Colonic mucosa (tissue), 4 donors: ENCODE data around the gene KLHL2. TPM values are rescaled to one million over a fixed set of nuclear protein-coding genes. Genes with fewer than 3 reads are reported as not detected.

Source experiments
- DNase-seq: peaks from one replicate; pipeline ENCODE4 v3.0.0-alpha.2; 2020
- H3K27ac ChIP-seq: fragments of 200-600 bp; one replicate; pipeline ENCODE4 v1.8.0; 2021
- H3K27me3 ChIP-seq: fragments of 200-600 bp; one replicate; pipeline ENCODE4 v1.8.0; 2021
- H3K36me3 ChIP-seq: fragments of 200-600 bp; one replicate; pipeline ENCODE4 v1.8.0; 2021
- H3K4me1 ChIP-seq: fragments of 200-600 bp; one replicate; pipeline ENCODE4 v1.8.0; 2021; ENCODE audit warnings: mild to moderate bottlenecking
- H3K4me3 ChIP-seq: fragments of 200-600 bp; one replicate; pipeline ENCODE4 v1.8.0; 2021
- H3K9ac ChIP-seq, 2 donors: one replicate each; pipeline ENCODE4 v1.7.0; 2013; ENCODE audit warnings: control low read depth in 2 of 2, low read depth in 2 of 2, low read length in 2 of 2
- H3K9me3 ChIP-seq: fragments of 200-600 bp; one replicate; pipeline ENCODE4 v1.8.0; 2021
- intact Hi-C: fragments of 100-400 bp; cut with DNase I; formaldehyde crosslinking; loops from one replicate; pipeline ENCODE4 v1.14.1; 2022
- total RNA-seq, 2 donors: library from RNA; stranded (reverse); fragmentation: NEBNext Ultra II Directional in 1 of 2; extraction: Animal tissue kit (Norgen Biotek cat#: 25700) in 1 of 2; gene quantifications; one replicate each; pipeline ENCODE4 v1.2.1, GENCODE V29; 2021
- TF ChIP-seq, protein P1 (sequence below): fragments of 200-600 bp; IDR thresholded peaks from one replicate; pipeline ENCODE4 v1.8.0; 2022; ENCODE audit warnings: antibody characterized with exemption, mild to moderate bottlenecking
- donor health status: healthy.
- donor health status: DM: no; HTN: no; CAD: no.
- donor health status: DM: no; HTN: no; CAD: no.

KLHL2 gene
- total RNA-seq, 2 donors from 2014 or later: 8.6 to 11.1 TPM

DNA sequence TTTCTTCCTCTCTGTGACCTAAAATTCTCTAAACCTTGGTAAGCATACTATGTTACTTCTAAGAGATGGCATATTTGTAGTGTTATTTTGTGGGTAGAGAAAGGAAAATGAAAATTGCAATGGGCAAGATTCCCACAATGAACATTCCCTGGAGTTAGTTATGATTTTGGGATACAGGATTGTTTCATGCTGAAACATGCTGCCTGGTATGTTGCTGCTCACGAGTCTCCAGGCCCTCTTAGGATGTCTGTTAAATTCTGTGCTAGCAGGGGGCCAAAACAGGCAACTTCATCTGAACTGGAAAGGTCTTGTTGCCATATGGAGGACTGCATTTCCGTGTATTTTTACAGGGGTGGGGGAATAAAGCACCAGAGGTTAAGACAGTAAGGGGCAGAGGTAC, 101.2 kb downstream of the KLHL2 start:
- H3K4me1 ChIP-seq: no peaks in the 10 kb centered on the region
- H3K4me3 ChIP-seq: no peak overlapping the region
- TF ChIP-seq, protein P1, sequence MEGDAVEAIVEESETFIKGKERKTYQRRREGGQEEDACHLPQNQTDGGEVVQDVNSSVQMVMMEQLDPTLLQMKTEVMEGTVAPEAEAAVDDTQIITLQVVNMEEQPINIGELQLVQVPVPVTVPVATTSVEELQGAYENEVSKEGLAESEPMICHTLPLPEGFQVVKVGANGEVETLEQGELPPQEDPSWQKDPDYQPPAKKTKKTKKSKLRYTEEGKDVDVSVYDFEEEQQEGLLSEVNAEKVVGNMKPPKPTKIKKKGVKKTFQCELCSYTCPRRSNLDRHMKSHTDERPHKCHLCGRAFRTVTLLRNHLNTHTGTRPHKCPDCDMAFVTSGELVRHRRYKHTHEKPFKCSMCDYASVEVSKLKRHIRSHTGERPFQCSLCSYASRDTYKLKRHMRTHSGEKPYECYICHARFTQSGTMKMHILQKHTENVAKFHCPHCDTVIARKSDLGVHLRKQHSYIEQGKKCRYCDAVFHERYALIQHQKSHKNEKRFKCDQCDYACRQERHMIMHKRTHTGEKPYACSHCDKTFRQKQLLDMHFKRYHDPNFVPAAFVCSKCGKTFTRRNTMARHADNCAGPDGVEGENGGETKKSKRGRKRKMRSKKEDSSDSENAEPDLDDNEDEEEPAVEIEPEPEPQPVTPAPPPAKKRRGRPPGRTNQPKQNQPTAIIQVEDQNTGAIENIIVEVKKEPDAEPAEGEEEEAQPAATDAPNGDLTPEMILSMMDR: no peak
- H3K9ac ChIP-seq: no peak overlapping the region
- no peaks in the 10 kb centered on the region for H3K36me3 ChIP-seq
- no peaks in the 10 kb centered on the region for H3K27me3 ChIP-seq
- H3K9me3 ChIP-seq: no peaks in the 10 kb centered on the region
- DNase-seq: no peak
- intact Hi-C loops: no loop called here
- H3K27ac ChIP-seq: no peak overlapping the region

DNA sequence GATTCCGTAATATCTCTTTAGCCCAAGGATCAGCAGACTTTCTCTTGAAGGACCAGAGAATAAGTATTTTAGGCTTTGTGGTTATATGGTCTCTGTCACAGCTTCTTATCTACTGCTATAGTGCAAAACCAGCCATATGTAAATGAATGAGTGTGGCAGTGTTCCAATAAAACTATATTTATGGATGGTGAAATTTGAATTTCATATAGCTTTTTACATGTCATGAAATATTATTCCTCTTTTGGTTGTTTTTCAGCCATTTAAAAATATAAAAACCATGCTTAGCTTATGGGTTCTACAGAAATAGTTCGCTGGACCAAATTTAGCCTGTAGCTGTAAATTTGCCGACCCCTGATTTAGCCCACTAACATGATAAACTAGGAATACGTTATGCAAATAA, 102.1 kb downstream of the KLHL2 start:
- TF ChIP-seq, protein P1: no peak
- Histone ChIP-seq H3K27ac (no peak overlapping the region), H3K4me3 (no peak overlapping the region), H3K9ac (no peak overlapping the region), H3K9me3 (no peaks in the 10 kb centered on the region), H3K4me1 (no peaks in the 10 kb centered on the region), H3K27me3 (no peaks in the 10 kb centered on the region), H3K36me3 (no peaks in the 10 kb centered on the region)
- no peak for DNase-seq
- intact Hi-C loops: no loop called here

DNA sequence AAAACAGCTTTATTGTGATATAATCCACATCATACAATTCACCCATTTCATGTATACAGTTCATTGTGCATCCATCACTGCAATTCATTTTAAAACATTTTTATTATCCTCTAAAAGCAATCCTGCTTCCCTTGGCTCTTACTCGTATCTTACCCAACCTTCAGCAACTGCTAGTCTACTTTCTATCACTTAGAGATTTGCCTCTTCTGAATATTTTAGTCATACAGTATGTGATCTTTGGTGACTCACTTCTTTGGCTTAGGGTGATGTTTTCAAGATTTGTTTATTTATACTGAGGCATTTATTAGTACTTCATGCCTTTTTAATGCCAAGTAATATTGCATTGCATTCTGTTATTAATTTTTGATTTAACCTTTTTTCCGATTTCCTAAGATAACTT, 105.1 kb downstream of the KLHL2 start:
- Histone ChIP-seq H3K9me3 (no peaks in the 10 kb centered on the region), H3K9ac (no peak overlapping the region), H3K4me3 (no peak overlapping the region), H3K36me3 (no peaks in the 10 kb centered on the region), H3K27me3 (no peaks in the 10 kb centered on the region), H3K27ac (no peak overlapping the region), H3K4me1 (no peaks in the 10 kb centered on the region)
- intact Hi-C loops: no loop called here
- DNase-seq: no peak
- TF ChIP-seq, protein P1: no peak

DNA sequence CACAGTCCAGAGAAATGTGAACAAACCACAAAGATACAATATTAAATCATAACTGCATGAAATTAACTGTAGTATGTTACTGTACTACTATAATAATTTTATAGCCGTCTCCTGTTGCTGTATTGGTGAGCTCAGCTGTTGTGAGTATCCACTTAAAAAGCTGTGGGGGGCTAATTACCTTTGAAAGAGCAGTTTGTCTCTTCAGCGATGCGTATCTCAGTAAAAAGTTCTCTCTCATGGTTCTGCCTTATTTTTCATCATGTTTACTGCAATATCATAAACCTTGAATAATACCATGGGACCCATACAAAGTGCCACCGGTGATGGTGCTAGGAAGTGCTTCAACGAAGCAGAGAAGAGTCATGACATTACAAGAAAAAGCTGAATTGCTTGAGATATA, 111.7 kb downstream of the KLHL2 start:
- Histone ChIP-seq H3K36me3 (no peaks in the 10 kb centered on the region), H3K9ac (no peak overlapping the region), H3K4me3 (no peak overlapping the region), H3K27ac (no peak overlapping the region), H3K9me3 (no peaks in the 10 kb centered on the region), H3K4me1 (no peaks in the 10 kb centered on the region), H3K27me3 (no peaks in the 10 kb centered on the region)
- TF ChIP-seq, protein P1: no peak
- intact Hi-C loops: no loop called here
- no peak for DNase-seq

DNA sequence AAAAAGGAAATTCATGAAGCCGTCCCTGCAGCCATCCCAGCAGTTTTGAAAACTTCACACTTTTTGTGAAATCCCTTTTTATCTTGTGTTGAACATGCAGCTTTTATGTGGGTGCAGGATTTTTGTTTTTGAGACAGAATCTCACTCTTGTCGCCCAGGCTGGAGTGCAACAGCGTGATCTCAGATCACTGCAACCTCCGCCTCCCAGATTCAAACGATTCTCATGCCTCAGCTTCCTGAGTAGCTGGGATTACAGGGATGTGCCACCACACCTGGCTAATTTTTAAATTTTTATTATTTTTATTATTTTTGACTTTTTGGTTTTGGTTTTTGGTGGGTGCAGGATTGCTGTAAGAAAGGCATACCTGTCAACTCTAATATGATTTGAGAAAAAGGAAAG, 112.1 kb downstream of the KLHL2 start:
- no peaks in the 10 kb centered on the region for H3K4me1 ChIP-seq
- H3K36me3 ChIP-seq: no peaks in the 10 kb centered on the region
- no peak overlapping the region for H3K4me3 ChIP-seq
- H3K9me3 ChIP-seq: no peaks in the 10 kb centered on the region
- no peak overlapping the region for H3K9ac ChIP-seq
- intact Hi-C loops: no loop called here
- no peak overlapping the region for H3K27ac ChIP-seq
- H3K27me3 ChIP-seq: no peaks in the 10 kb centered on the region
- no peak for DNase-seq
- TF ChIP-seq, protein P1: no peak
